ENCODE data around the gene CCL17.
"Not testable (repeated sequence)": the region's sequence is repeated elsewhere in the genome, so short reads cannot be mapped to it uniquely, and the experiment has no call there.

Gene CCL17

GRCh38 chr16:57396786-57397185 lies 7.8 kb upstream of the CCL17 start:
- no peak for DNase-seq (ENCODE audit: low read depth)

GRCh38 chr16:57397493-57397892 lies 7.1 kb upstream of the CCL17 start:
- not testable (repeated sequence) for DNase-seq (ENCODE audit: low read depth)

GRCh38 chr16:57401943-57402640 lies 2.5 kb upstream of the CCL17 start:
- no peak for DNase-seq (ENCODE audit: low read depth)

GRCh38 chr16:57405097-57405496 lies 530 bp downstream of the CCL17 start:
- no peak for DNase-seq (ENCODE audit: low read depth)

- DNase-seq (ENCODE audit: low read depth): no peak
These were observed 2.3 kb downstream of the CCL17 start for GRCh38 chr16:57406881-57407280.

GRCh38 chr16:57407521-57408353 lies 3.2 kb downstream of the CCL17 start:
- no peak for DNase-seq (ENCODE audit: low read depth)

GRCh38 chr16:57409065-57409464 lies 4.5 kb downstream of the CCL17 start:
- no peak for DNase-seq (ENCODE audit: low read depth)

- no peak for DNase-seq (ENCODE audit: low read depth)
These were observed 5.5 kb downstream of the CCL17 start for GRCh38 chr16:57409870-57410587.

- no peak for DNase-seq (ENCODE audit: low read depth)
These were observed 6.9 kb downstream of the CCL17 start for GRCh38 chr16:57411362-57411976.

GRCh38 chr16:57412584-57412983 lies 8.0 kb downstream of the CCL17 start:
- DNase-seq (ENCODE audit: low read depth): no peak

- no peak for DNase-seq (ENCODE audit: low read depth)
These were observed 8.7 kb downstream of the CCL17 start for GRCh38 chr16:57413301-57413730.

GRCh38 chr16:57413733-57414132 lies 9.2 kb downstream of the CCL17 start:
- DNase-seq (ENCODE audit: low read depth): no peak

- DNase-seq (ENCODE audit: low read depth): no peak
These were observed 11.5 kb downstream of the CCL17 start for GRCh38 chr16:57416084-57416483.

GRCh38 chr16:57419506-57419905 lies 14.9 kb downstream of the CCL17 start:
- DNase-seq (ENCODE audit: low read depth): no peak

GRCh38 chr16:57422026-57422944 lies 17.7 kb downstream of the CCL17 start:
- no peak for DNase-seq (ENCODE audit: low read depth)

GRCh38 chr16:57423152-57423551 lies 18.6 kb downstream of the CCL17 start:
- DNase-seq (ENCODE audit: low read depth): no peak

GRCh38 chr16:57424583-57424982 lies 20.0 kb downstream of the CCL17 start:
- DNase-seq (ENCODE audit: low read depth): no peak

GRCh38 chr16:57426356-57426755 lies 21.8 kb downstream of the CCL17 start:
- no peak for DNase-seq (ENCODE audit: low read depth)

- DNase-seq (ENCODE audit: low read depth): no peak
These were observed 22.7 kb downstream of the CCL17 start for GRCh38 chr16:57427307-57427706.

- no peak for DNase-seq (ENCODE audit: low read depth)
These were observed 23.3 kb downstream of the CCL17 start for GRCh38 chr16:57427824-57428223.

GRCh38 chr16:57430955-57431354 lies 26.4 kb downstream of the CCL17 start:
- no peak for DNase-seq (ENCODE audit: low read depth)

All from stimulated activated CD8-positive, alpha-beta memory T cell treated with anti-CD3 and anti-CD28 coated beads, Interleukin-4, amount 100 ng/mL, for 24 hours (primary cell).